ENCODE measurements around the gene C1orf52.

GRCh38 chr1:85297855-85298629 is 38.6 kb upstream of the C1orf52 start:
- TF ChIP-seq EZH2 (IDR thresholded peaks at IDR 0.05) = no peak
- TF ChIP-seq CTCF (IDR thresholded peaks at IDR 0.05) = no peak
